Prostate gland (tissue), 2 donors: Measurements from ENCODE around the gene PTPRD.

Source experiments
- POLR2A ChIP-seq: fragments of 450-650 bp; IDR thresholded peaks from one replicate; pipeline ENCODE4 v1.6.1; 2016; ENCODE audit warnings: antibody characterized with exemption, mild to moderate bottlenecking
- TF ChIP-seq, protein P1 (sequence below), 4 experiments: fragments of 200-600 bp in 2 of 4; fragments of 450-650 bp in 2 of 4; sonication (generic) in 2 of 4; IDR thresholded peaks; 1 replicate in 3 of 4; 2 replicates in 1 of 4; pipeline ENCODE4 v1.5.1; 2016 to 2019; ENCODE audit warnings: antibody characterized with exemption in 4 of 4, mild to moderate bottlenecking in 2 of 4, moderate library complexity in 2 of 4

DNA sequence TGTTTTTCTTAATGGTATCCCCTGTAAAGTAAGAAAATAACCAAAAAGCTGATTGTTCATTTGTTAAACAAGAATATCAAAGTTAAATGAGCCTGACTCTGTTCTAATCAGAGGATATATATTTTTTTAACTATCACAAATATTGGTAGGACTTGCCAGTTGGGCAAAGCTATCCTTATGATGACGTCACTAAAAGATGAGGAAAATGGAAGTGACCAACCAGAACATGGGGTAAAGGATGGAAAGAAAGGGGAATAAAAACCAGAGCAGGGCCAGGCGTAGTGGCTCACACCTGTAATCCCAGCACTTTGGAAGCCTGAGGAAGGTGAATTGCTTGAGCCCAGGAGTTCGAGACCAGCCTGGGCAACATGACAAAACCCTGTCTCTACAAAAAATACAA, 2001.6 kb downstream of the PTPRD start:
- TF ChIP-seq, protein P1, sequence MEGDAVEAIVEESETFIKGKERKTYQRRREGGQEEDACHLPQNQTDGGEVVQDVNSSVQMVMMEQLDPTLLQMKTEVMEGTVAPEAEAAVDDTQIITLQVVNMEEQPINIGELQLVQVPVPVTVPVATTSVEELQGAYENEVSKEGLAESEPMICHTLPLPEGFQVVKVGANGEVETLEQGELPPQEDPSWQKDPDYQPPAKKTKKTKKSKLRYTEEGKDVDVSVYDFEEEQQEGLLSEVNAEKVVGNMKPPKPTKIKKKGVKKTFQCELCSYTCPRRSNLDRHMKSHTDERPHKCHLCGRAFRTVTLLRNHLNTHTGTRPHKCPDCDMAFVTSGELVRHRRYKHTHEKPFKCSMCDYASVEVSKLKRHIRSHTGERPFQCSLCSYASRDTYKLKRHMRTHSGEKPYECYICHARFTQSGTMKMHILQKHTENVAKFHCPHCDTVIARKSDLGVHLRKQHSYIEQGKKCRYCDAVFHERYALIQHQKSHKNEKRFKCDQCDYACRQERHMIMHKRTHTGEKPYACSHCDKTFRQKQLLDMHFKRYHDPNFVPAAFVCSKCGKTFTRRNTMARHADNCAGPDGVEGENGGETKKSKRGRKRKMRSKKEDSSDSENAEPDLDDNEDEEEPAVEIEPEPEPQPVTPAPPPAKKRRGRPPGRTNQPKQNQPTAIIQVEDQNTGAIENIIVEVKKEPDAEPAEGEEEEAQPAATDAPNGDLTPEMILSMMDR (IDR thresholded peaks at IDR 0.05): no peak
- TF ChIP-seq POLR2A: no peak
